ENCODE data around the gene BRD3OS.

The BRD3OS gene

GRCh38 chr9:134053941-134054761, 28.9 kb downstream of the BRD3OS start:
- DNase-seq: no peak

- no peak for DNase-seq
Observed at GRCh38 chr9:134054891-134055811, 29.9 kb downstream of the BRD3OS start.

- no peak for DNase-seq
Observed at GRCh38 chr9:134055981-134056461, 30.7 kb downstream of the BRD3OS start.

GRCh38 chr9:134056483-134057306, 31.4 kb downstream of the BRD3OS start:
- no peak for DNase-seq

GRCh38 chr9:134057307-134057657, 32.0 kb downstream of the BRD3OS start:
- no peak for DNase-seq

- no peak for DNase-seq
Observed at GRCh38 chr9:134057751-134058701, 32.7 kb downstream of the BRD3OS start.

GRCh38 chr9:134058716-134059115, 33.4 kb downstream of the BRD3OS start:
- no peak for DNase-seq

- DNase-seq: no peak
Observed at GRCh38 chr9:134059188-134059641, 33.9 kb downstream of the BRD3OS start.

- DNase-seq: no peak
Observed at GRCh38 chr9:134059661-134060395, 34.5 kb downstream of the BRD3OS start.

GRCh38 chr9:134060546-134060945, 35.3 kb downstream of the BRD3OS start:
- no peak for DNase-seq

- no peak for DNase-seq
Observed at GRCh38 chr9:134061019-134061687, 35.9 kb downstream of the BRD3OS start.

GRCh38 chr9:134061688-134062371, 36.5 kb downstream of the BRD3OS start:
- DNase-seq: no peak

GRCh38 chr9:134062461-134063087, 37.3 kb downstream of the BRD3OS start:
- DNase-seq: no peak

- DNase-seq: no peak
Observed at GRCh38 chr9:134063088-134063570, 37.8 kb downstream of the BRD3OS start.

- DNase-seq: no peak
Observed at GRCh38 chr9:134063571-134064450, 38.5 kb downstream of the BRD3OS start.

- DNase-seq: no peak
Observed at GRCh38 chr9:134064711-134065110, 39.4 kb downstream of the BRD3OS start.

- DNase-seq: peak; percentile 38
Observed at GRCh38 chr9:134065612-134066419, 40.5 kb downstream of the BRD3OS start.
